HG03064 (cell line): ENCODE measurements around the gene CCNY.

ENCODE experiments used
- ATAC-seq: cut with Tn5 transposase; IDR thresholded peaks from one replicate; pipeline ENCODE4 v1.9.1; 2021; ENCODE audit warnings: low read depth; ENCODE audit not compliant: unreplicated experiment

CCNY gene

DNA sequence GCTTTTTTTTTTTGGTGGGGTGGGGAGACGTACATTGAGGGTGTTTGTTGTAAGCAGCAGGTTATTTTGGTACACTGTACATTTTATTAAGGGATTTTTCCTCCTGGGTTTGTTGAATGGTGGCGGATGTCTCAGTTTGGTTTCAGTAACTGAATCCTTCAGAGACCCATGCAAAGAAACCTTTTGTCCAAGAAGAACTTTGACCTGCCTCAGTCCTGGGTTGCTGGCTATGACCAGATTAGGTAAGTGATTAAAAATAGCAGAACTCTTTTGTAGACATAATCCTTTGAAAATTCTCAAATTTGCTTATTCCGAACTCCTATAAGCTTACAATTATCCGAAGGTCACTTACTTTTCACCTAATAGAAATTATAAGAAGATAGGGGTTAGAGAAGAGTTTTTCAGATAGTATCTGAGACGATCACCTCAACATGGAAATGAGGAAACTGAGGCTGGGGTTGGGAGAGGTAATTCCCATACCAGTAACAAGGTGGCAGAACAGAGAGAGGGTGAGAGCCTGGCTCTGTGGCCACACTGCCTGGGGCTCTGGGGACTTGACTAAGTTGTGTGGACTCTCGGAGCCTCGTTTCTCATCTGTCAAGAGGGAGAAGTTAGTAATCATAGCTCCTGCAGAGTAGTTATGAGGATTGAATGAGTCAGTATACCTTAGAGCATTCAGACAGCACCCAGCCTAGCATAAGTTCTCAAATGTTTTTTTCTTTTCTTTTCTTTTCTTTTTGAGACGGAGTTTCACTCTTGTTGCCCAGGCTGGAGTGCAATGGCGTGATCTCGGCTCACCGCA lies 87.4 kb downstream of the CCNY start:
- ATAC-seq = no peak

DNA sequence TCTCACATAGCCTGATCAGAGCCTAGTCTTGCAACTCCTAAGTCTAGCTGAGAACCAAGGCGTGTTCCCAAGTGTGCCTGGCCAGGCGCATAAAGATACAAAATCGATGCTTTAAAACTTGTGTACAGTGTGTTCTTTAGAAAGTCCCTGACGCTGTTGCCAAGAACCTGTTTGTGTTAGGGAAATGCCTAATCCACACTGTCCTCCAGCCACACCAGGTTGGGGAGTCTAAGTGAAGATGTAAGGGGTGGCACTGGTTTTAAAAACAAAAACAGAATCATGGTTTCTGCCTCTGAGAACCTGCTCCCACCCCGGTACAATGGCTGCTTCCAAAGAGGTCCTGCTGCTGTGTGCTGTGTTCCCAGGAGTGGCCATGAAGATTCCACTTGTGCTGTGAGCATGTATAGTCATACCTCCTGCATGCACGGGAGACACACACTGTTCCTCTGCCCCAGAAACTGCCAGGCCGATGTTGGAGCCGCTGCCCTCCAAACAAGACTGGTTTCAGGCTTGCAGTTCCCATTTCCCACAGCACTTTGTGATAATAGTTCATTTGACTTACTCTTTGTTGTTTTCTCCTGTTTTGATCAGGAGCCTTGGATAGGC lies 88.5 kb downstream of the CCNY start:
- ATAC-seq = no peak

DNA sequence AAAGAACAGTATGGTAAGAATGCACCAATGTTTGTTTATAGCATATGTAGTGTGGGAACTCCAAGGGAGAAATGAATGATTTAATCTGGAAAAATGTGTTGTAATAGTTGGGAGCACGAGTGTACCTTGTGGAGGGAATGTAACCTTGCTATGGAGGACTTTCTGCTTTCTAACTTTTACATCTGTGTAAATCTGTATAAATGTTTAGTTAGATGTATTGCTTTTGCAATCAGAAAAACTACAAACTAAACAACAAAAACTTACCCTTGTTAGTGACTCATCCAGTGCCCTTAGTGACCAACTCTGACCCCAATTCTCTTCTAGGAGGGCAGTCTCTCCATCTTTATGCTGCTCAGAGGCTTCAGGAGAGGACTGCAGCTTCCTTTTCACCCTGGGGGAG lies 89.3 kb downstream of the CCNY start:
- no peak for ATAC-seq

GRCh38 chr10:35426657-35427056 lies 90.3 kb downstream of the CCNY start:
- no peak for ATAC-seq

- ATAC-seq = no peak
These were observed 91.2 kb downstream of the CCNY start for GRCh38 chr10:35427543-35427942.

- ATAC-seq = no peak
These were observed 92.2 kb downstream of the CCNY start for GRCh38 chr10:35428521-35428920.

DNA sequence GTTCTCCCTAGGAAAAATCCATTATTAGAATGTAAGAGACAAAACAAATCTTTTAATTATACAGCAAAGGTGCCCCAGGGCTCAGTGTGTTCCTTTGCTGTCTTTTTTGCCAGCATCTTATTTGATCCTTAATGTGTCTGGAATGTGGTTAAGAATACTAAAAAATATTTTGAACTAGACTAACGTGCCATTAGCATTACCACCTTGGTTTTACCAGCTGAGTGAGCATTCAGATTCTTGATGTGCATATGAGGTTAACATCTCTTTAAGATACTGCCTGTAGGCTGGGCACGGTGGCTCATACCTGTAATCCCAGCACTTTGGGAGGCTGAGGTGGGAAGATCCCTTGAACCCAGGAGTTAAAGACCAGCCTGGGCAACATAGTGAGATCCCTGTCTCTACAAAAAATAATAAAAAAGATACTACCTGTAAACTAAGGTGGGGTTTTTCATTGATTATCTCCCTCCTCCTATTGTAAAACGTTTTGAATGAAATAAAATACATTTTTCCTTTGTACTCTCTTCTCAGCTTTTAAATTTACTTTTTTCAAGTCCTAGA lies 96.6 kb downstream of the CCNY start:
- no peak for ATAC-seq

GRCh38 chr10:35433851-35434426 lies 97.6 kb downstream of the CCNY start:
- ATAC-seq = no peak

DNA sequence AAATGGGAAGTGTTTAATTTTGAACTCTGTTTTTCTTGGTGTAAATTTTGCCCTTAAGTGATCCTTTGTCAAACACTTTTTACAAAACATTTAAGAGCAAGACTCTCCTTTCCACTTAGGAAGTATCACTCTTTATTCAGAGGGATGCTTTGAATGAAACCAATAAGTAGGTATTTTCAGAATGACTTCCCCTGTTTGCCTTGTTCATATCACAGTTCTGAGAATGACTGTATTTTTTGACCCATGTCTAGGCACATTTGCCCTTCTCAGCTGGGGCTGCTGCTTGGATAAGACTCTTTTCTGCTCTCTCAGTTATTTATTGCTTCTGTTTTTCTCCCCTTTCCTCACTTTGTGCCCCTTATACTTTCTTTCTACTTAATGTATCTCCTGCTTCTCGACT lies 98.2 kb downstream of the CCNY start:
- ATAC-seq = no peak

GRCh38 chr10:35435824-35436223 lies 99.5 kb downstream of the CCNY start:
- ATAC-seq = no peak

DNA sequence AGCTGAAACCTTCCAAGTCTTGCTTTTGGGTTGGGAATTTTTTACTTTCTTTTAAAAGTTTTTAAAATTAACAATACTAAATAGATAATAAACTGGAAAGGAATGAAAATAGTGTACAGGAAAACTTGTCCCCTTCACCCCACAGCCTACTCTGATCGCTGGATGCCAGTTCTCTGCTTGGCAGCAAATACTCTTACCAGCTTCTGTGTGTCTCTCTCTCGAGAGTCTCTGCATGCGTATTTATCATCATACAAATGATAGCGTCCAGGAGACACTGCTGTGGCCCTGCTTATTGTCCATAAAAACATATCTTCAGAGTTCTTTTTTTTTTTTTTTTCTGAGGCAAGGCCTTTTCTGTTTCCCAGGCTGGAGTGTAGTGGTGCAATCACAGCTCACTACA lies 101.5 kb downstream of the CCNY start:
- ATAC-seq = no peak

- no peak for ATAC-seq
These were observed 102.6 kb downstream of the CCNY start for GRCh38 chr10:35438718-35439571.

DNA sequence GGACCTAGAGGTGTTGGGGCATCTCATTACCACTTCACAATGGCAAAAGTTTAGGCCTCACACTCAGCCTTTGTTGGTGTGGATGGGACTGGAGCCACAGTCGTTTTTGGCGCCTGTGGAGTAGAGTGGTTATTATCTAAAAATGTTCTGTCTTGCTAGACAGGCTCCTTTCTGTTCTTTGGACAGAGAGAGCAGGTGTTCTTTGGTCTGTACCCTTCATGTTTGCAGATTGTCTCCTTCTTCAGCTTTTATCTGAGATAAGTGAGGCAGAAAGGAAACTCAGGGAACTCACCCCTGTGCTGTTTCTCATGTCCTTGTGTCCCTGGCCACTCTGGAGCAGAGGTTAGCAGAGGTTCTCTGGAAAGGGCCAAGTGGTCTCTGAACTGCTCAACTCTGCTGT lies 103.7 kb downstream of the CCNY start:
- no peak for ATAC-seq

DNA sequence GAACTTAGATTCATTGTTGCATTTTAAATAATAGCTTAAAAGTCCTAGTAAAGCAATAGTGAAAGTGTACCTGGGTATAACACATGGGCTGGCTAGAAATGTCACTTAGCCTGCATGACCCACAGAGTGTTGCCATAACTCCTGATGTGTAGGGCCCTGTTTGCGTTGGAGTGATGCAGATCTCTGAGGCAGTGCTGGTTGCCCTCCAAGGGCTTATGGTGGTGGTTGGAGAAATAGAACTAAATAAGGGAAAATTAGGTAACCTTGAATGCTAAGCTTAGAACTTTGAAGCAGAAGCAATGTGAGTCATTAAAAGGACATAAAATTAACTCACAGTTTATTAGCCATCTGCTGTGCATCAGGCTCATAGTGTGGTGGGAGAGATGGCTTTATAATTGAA lies 105.7 kb downstream of the CCNY start:
- ATAC-seq = no peak

DNA sequence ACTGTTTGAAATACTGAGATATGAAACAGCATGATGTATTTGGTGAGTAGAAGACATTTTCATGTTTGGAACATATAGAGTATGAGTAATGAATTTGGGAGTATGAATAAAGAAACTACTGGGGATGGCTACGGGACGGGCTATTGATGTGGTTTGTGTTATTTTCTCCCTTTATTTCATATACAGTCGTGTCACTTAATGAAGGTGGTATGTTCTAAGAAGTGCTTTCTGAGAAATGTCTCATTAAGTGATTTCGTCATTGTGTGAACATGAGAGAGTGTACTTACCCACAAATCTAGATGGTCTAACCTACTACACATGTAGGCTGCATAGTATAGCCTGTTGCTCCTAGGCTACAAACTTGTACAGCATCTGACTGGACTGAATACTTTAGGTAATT lies 106.3 kb downstream of the CCNY start:
- no peak for ATAC-seq

GRCh38 chr10:35443858-35444257 lies 107.5 kb downstream of the CCNY start:
- ATAC-seq = no peak

- no peak for ATAC-seq
These were observed 109.0 kb downstream of the CCNY start for GRCh38 chr10:35445150-35445884.

GRCh38 chr10:35446439-35446838 lies 110.1 kb downstream of the CCNY start:
- no peak for ATAC-seq

GRCh38 chr10:35447693-35448407 lies 111.5 kb downstream of the CCNY start:
- ATAC-seq = no peak
